GM18511 (cell line): Measurements from ENCODE around the gene TXNDC16.

Source experiments
- ATAC-seq: cut with Tn5 transposase; IDR thresholded peaks from one replicate; pipeline ENCODE4 v1.9.1; 2021; ENCODE audit warnings: mild to moderate bottlenecking, moderate library complexity; ENCODE audit not compliant: unreplicated experiment

Gene TXNDC16

GRCh38 chr14:52457411-52457810, 94.9 kb downstream of the TXNDC16 start:
- no peak for ATAC-seq

- no peak for ATAC-seq
Observed at GRCh38 chr14:52455291-52456088, 96.8 kb downstream of the TXNDC16 start.

- ATAC-seq = no peak
Observed at GRCh38 chr14:52447236-52447635, 105.1 kb downstream of the TXNDC16 start.

- ATAC-seq = no peak
Observed at GRCh38 chr14:52446355-52446754, 106.0 kb downstream of the TXNDC16 start.

GRCh38 chr14:52443506-52443905, 108.8 kb downstream of the TXNDC16 start:
- no peak for ATAC-seq

- no peak for ATAC-seq
Observed at GRCh38 chr14:52442602-52443001, 109.7 kb downstream of the TXNDC16 start.

- ATAC-seq = no peak
Observed at GRCh38 chr14:52442166-52442565, 110.1 kb downstream of the TXNDC16 start.

- ATAC-seq = no peak
Observed at GRCh38 chr14:52439476-52439875, 112.8 kb downstream of the TXNDC16 start.

GRCh38 chr14:52434955-52435354, 117.3 kb downstream of the TXNDC16 start:
- ATAC-seq = no peak

- no peak for ATAC-seq
Observed at GRCh38 chr14:52430474-52430873, 121.8 kb downstream of the TXNDC16 start.

GRCh38 chr14:52429451-52429850, 122.9 kb downstream of the TXNDC16 start:
- ATAC-seq = no peak

- no peak for ATAC-seq
Observed at GRCh38 chr14:52427460-52427859, 124.8 kb downstream of the TXNDC16 start.

GRCh38 chr14:52422650-52423356, 129.5 kb downstream of the TXNDC16 start:
- ATAC-seq = no peak

GRCh38 chr14:52417139-52417538, 135.2 kb downstream of the TXNDC16 start:
- no peak for ATAC-seq

GRCh38 chr14:52413729-52414408, 138.4 kb downstream of the TXNDC16 start:
- ATAC-seq = no peak

GRCh38 chr14:52412426-52412825, 139.9 kb downstream of the TXNDC16 start:
- no peak for ATAC-seq

- no peak for ATAC-seq
Observed at GRCh38 chr14:52405314-52405713, 147.0 kb downstream of the TXNDC16 start.

- ATAC-seq = peak; percentile 81
Observed at GRCh38 chr14:52402812-52403526, 149.3 kb downstream of the TXNDC16 start.

GRCh38 chr14:52400846-52401245, 151.5 kb downstream of the TXNDC16 start:
- ATAC-seq = peak; percentile 64

- ATAC-seq = no peak
Observed at GRCh38 chr14:52399921-52400595, 152.2 kb downstream of the TXNDC16 start.
